Thymus (tissue), 11 donors: Measurements from ENCODE around the gene PPP6R3. TPM values are rescaled to one million over a fixed set of nuclear protein-coding genes. Genes with fewer than 3 reads are reported as not detected.

Experiments used
- DNase-seq, 9 donors: peaks; one replicate each; pipeline ENCODE4 v3.0.0-alpha.2; 2013; ENCODE audit warnings: low spot score in 9 of 9, low read depth in 6 of 9, missing footprints in 1 of 9
- H3K27ac ChIP-seq, 2 donors: one replicate each; pipeline ENCODE4 v1.5.1; 2013; ENCODE audit warnings: control low read depth in 1 of 2, low read depth in 1 of 2, low read length in 1 of 2, mild to moderate bottlenecking in 1 of 2, moderate library complexity in 1 of 2
- H3K27me3 ChIP-seq, 2 donors: one replicate each; pipeline ENCODE4 v1.5.1; 2013; ENCODE audit warnings: low read length in 1 of 2; ENCODE audit not compliant: control insufficient read depth in 2 of 2, insufficient read depth in 1 of 2
- H3K36me3 ChIP-seq, 2 donors: one replicate each; pipeline ENCODE4 v1.5.1; 2013; ENCODE audit warnings: low read length in 1 of 2, mild to moderate bottlenecking in 1 of 2, moderate library complexity in 1 of 2; ENCODE audit not compliant: control insufficient read depth in 2 of 2, insufficient read depth in 2 of 2
- H3K4me1 ChIP-seq, 2 donors: one replicate each; pipeline ENCODE4 v1.5.1; 2013; ENCODE audit warnings: low read length in 2 of 2; ENCODE audit not compliant: control insufficient read depth in 2 of 2, insufficient read depth in 2 of 2
- H3K4me3 ChIP-seq, 2 donors: one replicate each; pipeline ENCODE4 v1.5.1; 2013; ENCODE audit warnings: low read length in 2 of 2, control low read depth in 1 of 2, mild to moderate bottlenecking in 1 of 2
- H3K9me3 ChIP-seq, 2 donors: one replicate each; pipeline ENCODE4 v1.5.1; 2013; ENCODE audit warnings: low read length in 1 of 2, mild to moderate bottlenecking in 1 of 2; ENCODE audit not compliant: control insufficient read depth in 2 of 2, insufficient read depth in 1 of 2
- WGBS: extraction: QIAGEN DNeasy Blood & Tissue Kit; methylation state at CpG from one replicate; pipeline ENCODE4 v1.1.7; 2013; 5-methylcytosine and 5-hydroxymethylcytosine counted together
- polyA plus RNA-seq: library from polyadenylated mRNA; stranded (reverse); fragments of 200-250 nt; gene quantifications from one replicate; pipeline ENCODE4 v1.2.3, GENCODE V29; 2013
- total RNA-seq: library from RNA; stranded (reverse); fragments of 120-200 nt; gene quantifications from one replicate; pipeline ENCODE4 v1.2.4, GENCODE V29; 2013
- donor health status: healthy.

PPP6R3 gene
- total and polyA plus RNA-seq, 2 donors, result 45.8 to 103 TPM

- Histone ChIP-seq H3K27me3 (no peaks in the 10 kb centered on the region), H3K9me3 (no peaks in the 10 kb centered on the region), H3K27ac (no peak overlapping the region), H3K4me3 (no peak overlapping the region), H3K36me3 (peaks cover 26 to 75% of the 10 kb centered on the region in 2 donors), H3K4me1 (peaks cover 0 to 3% of the 10 kb centered on the region in 2 donors)
- WGBS, result 53% methylated on average over 4 of the region's 4 CpGs
- DNase-seq, result no peak
Observed at GRCh38 chr11:68521969-68522652, 61.6 kb downstream of the PPP6R3 start.

- peaks cover 0 to 3% of the 10 kb centered on the region in 2 donors for H3K4me1 ChIP-seq
Observed at GRCh38 chr11:68523033-68523432, 62.5 kb downstream of the PPP6R3 start.

GRCh38 chr11:68523743-68524142 is 63.2 kb downstream of the PPP6R3 start:
- DNase-seq, result no peak
- Histone ChIP-seq H3K9me3 (no peaks in the 10 kb centered on the region), H3K36me3 (peaks cover 37 to 89% of the 10 kb centered on the region in 2 donors), H3K27ac (no peak overlapping the region), H3K4me3 (no peak overlapping the region), H3K4me1 (peaks cover 0 to 7% of the 10 kb centered on the region in 2 donors), H3K27me3 (no peaks in the 10 kb centered on the region)
- 96% methylated on average over 3 of the region's 3 CpGs for WGBS

More at GRCh38 chr11:68523033-68523432, 62.5 kb downstream of the PPP6R3 start:
- Histone ChIP-seq H3K27me3 (no peaks in the 10 kb centered on the region), H3K4me3 (no peak overlapping the region), H3K27ac (no peak overlapping the region), H3K36me3 (peaks cover 34 to 84% of the 10 kb centered on the region in 2 donors), H3K9me3 (no peaks in the 10 kb centered on the region)
- 97% methylated on average over 4 of the region's 4 CpGs for WGBS
- no peak for DNase-seq

GRCh38 chr11:68524213-68524612 is 63.7 kb downstream of the PPP6R3 start:
- Histone ChIP-seq H3K27ac (no peak overlapping the region), H3K9me3 (no peaks in the 10 kb centered on the region), H3K27me3 (no peaks in the 10 kb centered on the region), H3K4me1 (peaks cover 0 to 7% of the 10 kb centered on the region in 2 donors), H3K36me3 (peaks cover 39 to 90% of the 10 kb centered on the region in 2 donors), H3K4me3 (no peak overlapping the region)
- WGBS, result 87% methylated on average over 2 of the region's 2 CpGs
- DNase-seq, result no peak

- Histone ChIP-seq H3K4me1 (peaks cover 0 to 7% of the 10 kb centered on the region in 2 donors), H3K27ac (peak overlapping the region in 1 of 2 donors; percentile 15), H3K9me3 (no peaks in the 10 kb centered on the region), H3K27me3 (no peaks in the 10 kb centered on the region), H3K4me3 (no peak overlapping the region), H3K36me3 (peaks cover 39 to 86% of the 10 kb centered on the region in 2 donors)
- WGBS, result 98% methylated on average over 2 of the region's 2 CpGs
- no peak for DNase-seq
Observed at GRCh38 chr11:68524681-68525080, 64.1 kb downstream of the PPP6R3 start.

- Histone ChIP-seq H3K4me1 (peaks cover 0 to 7% of the 10 kb centered on the region in 2 donors), H3K9me3 (no peaks in the 10 kb centered on the region), H3K36me3 (peaks cover 38 to 79% of the 10 kb centered on the region in 2 donors), H3K4me3 (no peak overlapping the region), H3K27ac (no peak overlapping the region), H3K27me3 (no peaks in the 10 kb centered on the region)
- WGBS, result 91% methylated on average over 3 of the region's 3 CpGs
- DNase-seq, result no peak
Observed at GRCh38 chr11:68525336-68525735, 64.8 kb downstream of the PPP6R3 start.

- peaks cover 0 to 7% of the 10 kb centered on the region in 2 donors for H3K4me1 ChIP-seq
- no peak for DNase-seq
- no peak overlapping the region for H3K27ac ChIP-seq
- no peaks in the 10 kb centered on the region for H3K9me3 ChIP-seq
- H3K36me3 ChIP-seq, result peaks cover 32 to 77% of the 10 kb centered on the region in 2 donors
- WGBS, result 97% methylated on average over 4 of the region's 4 CpGs
- no peaks in the 10 kb centered on the region for H3K27me3 ChIP-seq
- H3K4me3 ChIP-seq, result no peak overlapping the region
Observed at GRCh38 chr11:68525930-68526329, 65.4 kb downstream of the PPP6R3 start.

- H3K4me3 ChIP-seq, result no peak overlapping the region
- no peaks in the 10 kb centered on the region for H3K9me3 ChIP-seq
- WGBS, result 92% methylated on average over 4 of the region's 4 CpGs
- peaks cover 0 to 7% of the 10 kb centered on the region in 2 donors for H3K4me1 ChIP-seq
- H3K27ac ChIP-seq, result no peak overlapping the region
- peaks cover 37 to 76% of the 10 kb centered on the region in 2 donors for H3K36me3 ChIP-seq
- H3K27me3 ChIP-seq, result no peaks in the 10 kb centered on the region
- DNase-seq, result no peak
Observed at GRCh38 chr11:68527585-68527984, 67.0 kb downstream of the PPP6R3 start.

GRCh38 chr11:68528630-68529029 is 68.1 kb downstream of the PPP6R3 start:
- Histone ChIP-seq H3K36me3 (peaks cover 39 to 67% of the 10 kb centered on the region in 2 donors), H3K27ac (peak overlapping the region in 1 of 2 donors; percentile 46)

More at GRCh38 chr11:68528630-68529029, 68.1 kb downstream of the PPP6R3 start:
- Histone ChIP-seq H3K4me1 (peaks cover 0 to 7% of the 10 kb centered on the region in 2 donors), H3K27me3 (no peaks in the 10 kb centered on the region), H3K4me3 (no peak overlapping the region), H3K9me3 (no peaks in the 10 kb centered on the region)
- peak in 2 of 9 donors; percentile 12 to 25 for DNase-seq
- 40% methylated on average over 5 of the region's 5 CpGs for WGBS
